Mesenchymal stem cell (in vitro differentiated cells and primary cell): ENCODE measurements around the gene AVEN.
"Not testable (repeated sequence)": the region's sequence is repeated elsewhere in the genome, so short reads cannot be mapped to it uniquely, and the experiment has no call there.

Experiments
- DNase-seq: peaks from one replicate; pipeline ENCODE4 v3.0.0-alpha.2; 2013
- H2AFZ ChIP-seq: one replicate; pipeline ENCODE4 v1.6.1; 2013; ENCODE audit warnings: low read depth, mild to moderate bottlenecking, control low read depth, inconsistent platforms, low read length, moderate library complexity
- H2AK5ac ChIP-seq: 2 replicates; pipeline ENCODE4 v1.6.1; 2013; ENCODE audit warnings: low read length, moderate library complexity, mild to moderate bottlenecking, inconsistent platforms; ENCODE audit not compliant: severe bottlenecking
- H2BK120ac ChIP-seq: one replicate; pipeline ENCODE4 v1.6.1; 2013; ENCODE audit warnings: low read depth, mild to moderate bottlenecking, inconsistent platforms, low read length, moderate library complexity
- H2BK12ac ChIP-seq, 2 experiments: one replicate each; pipeline ENCODE4 v1.6.1; 2013; ENCODE audit warnings: inconsistent platforms in 2 of 2, low read length in 2 of 2, mild to moderate bottlenecking in 2 of 2, moderate library complexity in 2 of 2, control low read depth in 1 of 2
- H2BK15ac ChIP-seq: one replicate; pipeline ENCODE4 v1.6.1; 2013; ENCODE audit warnings: mild to moderate bottlenecking, low read depth, inconsistent platforms; ENCODE audit not compliant: poor library complexity, severe bottlenecking
- H2BK5ac ChIP-seq: 2 replicates; pipeline ENCODE4 v1.6.1; 2013; ENCODE audit warnings: low read depth, mild to moderate bottlenecking, low read length, control low read depth, inconsistent platforms; ENCODE audit not compliant: poor library complexity, severe bottlenecking
- H3K14ac ChIP-seq, 2 experiments: one replicate each; pipeline ENCODE4 v1.6.1; 2013; ENCODE audit warnings: inconsistent platforms in 2 of 2, low read length in 2 of 2, control low read depth in 1 of 2, mild to moderate bottlenecking in 1 of 2, moderate library complexity in 1 of 2
- H3K18ac ChIP-seq, 2 experiments: one replicate each; pipeline ENCODE4 v1.6.1; 2013; ENCODE audit warnings: inconsistent platforms in 2 of 2, low read length in 2 of 2, control low read depth in 1 of 2, low read depth in 1 of 2, mild to moderate bottlenecking in 1 of 2
- H3K23ac ChIP-seq, 2 experiments: one replicate each; pipeline ENCODE4 v1.6.1; 2013; ENCODE audit warnings: inconsistent platforms in 2 of 2, low read length in 2 of 2, mild to moderate bottlenecking in 2 of 2, moderate library complexity in 2 of 2, control low read depth in 1 of 2
- H3K27ac ChIP-seq: 2 replicates; pipeline ENCODE4 v1.5.1; 2013; ENCODE audit warnings: mild to moderate bottlenecking, moderate library complexity, low read length, control low read depth, inconsistent platforms; ENCODE audit not compliant: poor library complexity, severe bottlenecking
- H3K27me3 ChIP-seq, 2 experiments: 2 replicates each; pipeline versions ENCODE4 v1.6.1 to v1.7.0; 2013; ENCODE audit warnings: low read length in 2 of 2, mild to moderate bottlenecking in 2 of 2, moderate library complexity in 2 of 2, control low read depth in 1 of 2, inconsistent platforms in 1 of 2; ENCODE audit not compliant: control insufficient read depth in 1 of 2, insufficient read depth in 1 of 2
- H3K36me3 ChIP-seq, 2 experiments: 2 replicates each; pipeline versions ENCODE4 v1.6.1 to v1.7.0; 2013; ENCODE audit warnings: low read length in 2 of 2, control low read depth in 1 of 2, inconsistent platforms in 1 of 2, low read depth in 1 of 2, mild to moderate bottlenecking in 1 of 2; ENCODE audit not compliant: insufficient read depth in 2 of 2, control insufficient read depth in 1 of 2
- H3K4ac ChIP-seq, 2 experiments: one replicate each; pipeline ENCODE4 v1.6.1; 2013; ENCODE audit warnings: inconsistent platforms in 2 of 2, low read length in 2 of 2, mild to moderate bottlenecking in 2 of 2, moderate library complexity in 2 of 2, control low read depth in 1 of 2, low read depth in 1 of 2
- H3K4me1 ChIP-seq: 2 replicates; pipeline ENCODE4 v1.6.1; 2013; ENCODE audit warnings: low read depth, low read length, control low read depth; ENCODE audit not compliant: control insufficient read depth, insufficient read depth
- H3K4me2 ChIP-seq: 2 replicates; pipeline ENCODE4 v1.6.1; 2013; ENCODE audit warnings: low read length, mild to moderate bottlenecking, inconsistent platforms; ENCODE audit not compliant: poor library complexity, severe bottlenecking
- H3K4me3 ChIP-seq, 2 experiments: 2 replicates each; pipeline versions ENCODE4 v1.5.1 to v1.7.0; 2013; ENCODE audit warnings: low read length in 2 of 2, mild to moderate bottlenecking in 2 of 2, control low read depth in 1 of 2, low read depth in 1 of 2; ENCODE audit not compliant: insufficient read depth in 1 of 2
- H3K79me1 ChIP-seq: replicated peaks from 2 replicates; pipeline ENCODE4 v1.6.1; 2013; ENCODE audit warnings: mild to moderate bottlenecking, control low read depth, low read length, inconsistent platforms; ENCODE audit not compliant: poor library complexity, severe bottlenecking
- H3K9ac ChIP-seq: 2 replicates; pipeline ENCODE4 v1.7.0; 2013; ENCODE audit warnings: mild to moderate bottlenecking, low read length, moderate library complexity
- H3K9me3 ChIP-seq: 2 replicates; pipeline ENCODE4 v1.7.0; 2013; ENCODE audit warnings: mild to moderate bottlenecking, low read length; ENCODE audit not compliant: control insufficient read depth
- H4K8ac ChIP-seq: one replicate; pipeline ENCODE4 v1.6.1; 2013; ENCODE audit warnings: inconsistent platforms, mild to moderate bottlenecking, low read length, moderate library complexity
- H4K91ac ChIP-seq: one replicate; pipeline ENCODE4 v1.6.1; 2013; ENCODE audit warnings: mild to moderate bottlenecking, low read length, inconsistent platforms
- WGBS: methylation state at CpG from one replicate; pipeline ENCODE4 v1.1.7; 2013; ENCODE audit warnings: mixed read lengths; 5-methylcytosine and 5-hydroxymethylcytosine counted together

AVEN gene

GRCh38 chr15:34006381-34006780 is 32.6 kb downstream of the AVEN start:
- no peak overlapping the region for H2AK5ac ChIP-seq
- H3K4me3 ChIP-seq, result no peak overlapping the region
- no peaks in the 10 kb centered on the region for H3K27me3 ChIP-seq
- H2BK15ac ChIP-seq, result no peak overlapping the region
- no peak overlapping the region for H2AFZ ChIP-seq
- no peaks in the 10 kb centered on the region for H3K9me3 ChIP-seq
- no peak overlapping the region for H3K18ac ChIP-seq
- H3K9ac ChIP-seq, result no peak overlapping the region
- peaks cover 13% of the 10 kb centered on the region for H3K79me1 ChIP-seq
- H3K4me1 ChIP-seq, result no peaks in the 10 kb centered on the region
- H2BK12ac ChIP-seq, result no peak overlapping the region
- H4K91ac ChIP-seq, result no peak overlapping the region
- no peak overlapping the region for H3K23ac ChIP-seq
- H3K14ac ChIP-seq, result no peak overlapping the region
- no peak overlapping the region for H2BK120ac ChIP-seq
- no peak overlapping the region for H3K4ac ChIP-seq
- no peak overlapping the region for H3K4me2 ChIP-seq
- WGBS, result 95% methylated on average over 2 of the region's 2 CpGs
- no peak overlapping the region for H4K8ac ChIP-seq
- H3K27ac ChIP-seq, result no peak overlapping the region
- H3K36me3 ChIP-seq, result no peaks in the 10 kb centered on the region
- no peak overlapping the region for H2BK5ac ChIP-seq
- no peak for DNase-seq

- 64% methylated on average over 3 of the region's 3 CpGs for WGBS
- Histone ChIP-seq H3K79me1 (peaks cover 20% of the 10 kb centered on the region), H2AFZ (no peak overlapping the region), H4K8ac (no peak overlapping the region), H3K4ac (no peak overlapping the region), H2BK120ac (no peak overlapping the region), H2AK5ac (no peak overlapping the region), H3K36me3 (no peaks in the 10 kb centered on the region), H2BK15ac (no peak overlapping the region), H4K91ac (no peak overlapping the region), H3K14ac (no peak overlapping the region), H3K4me3 (no peak overlapping the region), H2BK5ac (no peak overlapping the region), H2BK12ac (no peak overlapping the region), H3K4me1 (no peaks in the 10 kb centered on the region), H3K9me3 (no peaks in the 10 kb centered on the region), H3K23ac (no peak overlapping the region), H3K9ac (peak overlapping the region; percentile 14), H3K18ac (no peak overlapping the region), H3K27ac (no peak overlapping the region), H3K4me2 (no peak overlapping the region), H3K27me3 (no peaks in the 10 kb centered on the region)
- DNase-seq, result no peak
These were observed 37.5 kb downstream of the AVEN start for GRCh38 chr15:34001536-34001935.

GRCh38 chr15:33995666-33996065 is 43.3 kb downstream of the AVEN start:
- H3K9me3 ChIP-seq, H3K4ac ChIP-seq, H3K9ac ChIP-seq, H3K23ac ChIP-seq, H2BK120ac ChIP-seq, DNase-seq, H2AFZ ChIP-seq, H2AK5ac ChIP-seq, H3K36me3 ChIP-seq, H3K27me3 ChIP-seq, H4K8ac ChIP-seq, H3K18ac ChIP-seq, H3K27ac ChIP-seq, H4K91ac ChIP-seq, H2BK15ac ChIP-seq, H3K4me3 ChIP-seq, H2BK12ac ChIP-seq, H3K14ac ChIP-seq, H2BK5ac ChIP-seq, H3K4me2 ChIP-seq, H3K4me1 ChIP-seq: not testable (repeated sequence)
- H3K79me1 ChIP-seq, result peaks cover 23% of the 10 kb centered on the region
- WGBS, result 96% methylated on average over 10 of the region's 10 CpGs

GRCh38 chr15:33994005-33994615 is 44.9 kb downstream of the AVEN start:
- Histone ChIP-seq H2BK12ac (no peak overlapping the region), H3K79me1 (peaks cover 21% of the 10 kb centered on the region), H3K4me1 (no peaks in the 10 kb centered on the region), H3K4me3 (no peak overlapping the region), H3K27ac (no peak overlapping the region), H3K27me3 (no peaks in the 10 kb centered on the region), H2AFZ (no peak overlapping the region), H3K4ac (no peak overlapping the region), H3K9me3 (no peaks in the 10 kb centered on the region), H2AK5ac (no peak overlapping the region), H3K9ac (no peak overlapping the region), H3K36me3 (no peaks in the 10 kb centered on the region), H3K14ac (no peak overlapping the region), H2BK5ac (no peak overlapping the region), H3K23ac (no peak overlapping the region), H2BK120ac (no peak overlapping the region), H4K91ac (no peak overlapping the region), H3K4me2 (no peak overlapping the region), H4K8ac (no peak overlapping the region), H2BK15ac (no peak overlapping the region), H3K18ac (no peak overlapping the region)
- WGBS, result 70% methylated on average over 9 of the region's 9 CpGs
- DNase-seq, result peak; percentile 51
